GM12874 (cell line): ENCODE data around the gene CUX1.
A peak's percentile ranks its signal among the peaks of the same experiment; 100 is the strongest.

ENCODE experiments used
- CTCF ChIP-seq: IDR thresholded peaks from 2 replicates; pipeline ENCODE4 v1.5.1; 2011; ENCODE audit warnings: low read depth, mild to moderate bottlenecking, control low read depth, low read length, moderate library complexity; ENCODE audit not compliant: insufficient read depth

The CUX1 gene

GRCh38 chr7:102270178-102270887, 452.9 kb downstream of the CUX1 start:
- TF ChIP-seq CTCF, result no peak

DNA sequence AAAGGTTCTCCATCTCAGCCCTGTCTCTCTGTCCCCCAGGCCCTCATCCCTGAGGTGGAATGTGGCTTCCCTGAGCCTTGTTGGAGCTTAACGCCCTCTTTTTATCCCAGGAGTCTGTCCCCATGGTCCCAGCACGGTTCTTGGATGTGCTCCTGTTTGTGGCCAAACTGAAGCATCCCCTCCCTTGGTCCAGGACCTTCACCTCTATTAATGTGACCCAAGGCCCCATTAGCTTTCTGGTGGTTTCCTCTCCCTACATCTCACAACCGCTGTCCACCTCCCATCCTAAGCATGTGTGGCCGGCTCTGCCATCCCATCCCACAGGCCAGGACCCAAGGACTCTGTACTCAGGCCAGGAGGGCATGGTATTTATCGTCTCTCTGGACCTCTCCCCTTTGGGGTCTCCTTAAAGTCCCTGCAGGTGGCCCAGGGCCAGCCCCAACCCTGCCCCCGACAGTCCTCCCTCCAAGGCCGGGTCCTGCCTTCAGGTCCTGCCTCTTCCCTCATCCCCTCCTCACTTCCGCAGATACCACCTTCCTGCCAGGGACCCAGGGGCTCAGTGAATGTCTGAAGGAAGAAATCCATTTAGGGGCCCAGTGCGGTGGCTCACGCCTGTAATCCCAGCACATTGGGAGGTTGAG, 453.9 kb downstream of the CUX1 start:
- TF ChIP-seq CTCF, result no peak

DNA sequence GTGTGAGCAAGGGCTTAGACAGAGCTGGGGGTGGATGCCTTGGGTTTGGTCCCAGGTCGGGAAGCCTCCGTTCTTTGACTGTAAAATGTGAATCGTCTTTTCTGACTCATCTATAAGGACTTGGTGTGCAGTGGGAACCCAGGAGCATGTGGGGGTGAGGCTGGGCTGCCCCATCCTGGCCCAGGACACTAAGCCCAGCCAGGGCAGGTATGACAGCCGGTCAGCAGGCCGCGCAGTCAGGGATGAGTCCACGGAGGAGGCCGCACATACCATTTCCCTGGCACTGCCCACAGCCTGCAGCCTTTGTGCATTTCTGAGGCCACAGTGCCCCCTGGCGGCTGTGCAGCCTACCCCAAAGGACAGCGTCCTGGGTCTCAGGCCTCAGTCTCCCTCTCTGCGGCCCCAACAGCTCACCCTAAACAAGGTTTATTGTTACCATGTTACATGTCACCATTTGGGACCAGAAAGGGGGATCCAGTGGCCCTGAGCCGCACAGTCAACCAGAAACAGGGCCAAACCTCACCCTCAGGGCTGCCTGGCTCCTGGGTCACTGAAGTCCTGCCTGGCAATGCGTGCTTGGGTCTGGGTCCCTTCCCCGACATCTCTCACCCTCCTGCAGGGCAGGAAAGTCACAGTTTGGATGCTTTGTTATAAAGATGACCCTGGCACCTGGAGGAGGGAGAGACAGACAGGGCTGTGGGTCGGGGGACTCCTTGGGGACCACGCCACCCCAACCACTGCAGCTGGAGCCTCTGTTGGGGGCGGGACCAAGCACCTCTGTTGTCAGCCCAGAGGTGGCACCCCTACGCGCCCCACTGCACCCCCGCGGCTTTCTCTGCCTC, 454.9 kb downstream of the CUX1 start:
- TF ChIP-seq CTCF, result peak; percentile 96

DNA sequence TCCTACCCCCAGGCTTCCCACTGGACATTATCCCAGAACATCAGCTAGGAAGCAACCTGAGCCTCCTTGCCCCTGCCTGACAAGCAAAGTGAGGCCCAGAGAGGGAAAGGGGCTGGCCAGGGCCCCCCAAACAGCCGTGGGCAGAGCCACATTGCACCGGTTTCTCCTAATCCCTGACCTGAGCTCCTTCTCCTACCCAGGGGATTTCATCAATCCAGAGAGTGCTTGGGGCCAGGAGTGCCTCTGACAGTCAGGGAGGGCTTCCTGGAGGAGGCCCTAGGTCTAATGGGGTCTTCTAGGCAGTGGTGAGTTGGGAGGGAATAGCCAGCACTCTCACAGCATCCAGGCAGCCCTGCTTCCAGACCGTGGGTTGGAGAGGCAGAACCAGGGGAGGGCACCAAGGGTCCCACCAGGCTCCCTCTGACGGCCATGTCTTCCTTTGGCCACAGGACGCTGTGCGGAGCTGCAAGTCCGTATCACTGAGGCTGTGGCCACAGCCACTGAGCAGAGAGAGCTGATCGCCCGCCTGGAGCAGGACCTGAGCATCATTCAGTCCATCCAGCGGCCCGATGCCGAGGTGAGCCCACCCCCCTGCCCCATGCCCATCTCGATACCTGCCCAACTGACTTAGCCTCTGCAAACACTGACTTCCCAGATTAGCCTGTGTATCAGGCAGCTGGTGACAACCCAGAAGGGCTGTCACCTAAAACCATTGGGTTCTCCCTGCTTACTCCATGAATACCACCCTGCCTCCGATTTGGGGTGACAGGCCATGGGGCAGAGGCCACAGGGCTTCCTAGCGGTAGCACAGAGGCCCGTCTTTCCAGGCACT, 455.7 kb downstream of the CUX1 start:
- no peak for TF ChIP-seq CTCF

DNA sequence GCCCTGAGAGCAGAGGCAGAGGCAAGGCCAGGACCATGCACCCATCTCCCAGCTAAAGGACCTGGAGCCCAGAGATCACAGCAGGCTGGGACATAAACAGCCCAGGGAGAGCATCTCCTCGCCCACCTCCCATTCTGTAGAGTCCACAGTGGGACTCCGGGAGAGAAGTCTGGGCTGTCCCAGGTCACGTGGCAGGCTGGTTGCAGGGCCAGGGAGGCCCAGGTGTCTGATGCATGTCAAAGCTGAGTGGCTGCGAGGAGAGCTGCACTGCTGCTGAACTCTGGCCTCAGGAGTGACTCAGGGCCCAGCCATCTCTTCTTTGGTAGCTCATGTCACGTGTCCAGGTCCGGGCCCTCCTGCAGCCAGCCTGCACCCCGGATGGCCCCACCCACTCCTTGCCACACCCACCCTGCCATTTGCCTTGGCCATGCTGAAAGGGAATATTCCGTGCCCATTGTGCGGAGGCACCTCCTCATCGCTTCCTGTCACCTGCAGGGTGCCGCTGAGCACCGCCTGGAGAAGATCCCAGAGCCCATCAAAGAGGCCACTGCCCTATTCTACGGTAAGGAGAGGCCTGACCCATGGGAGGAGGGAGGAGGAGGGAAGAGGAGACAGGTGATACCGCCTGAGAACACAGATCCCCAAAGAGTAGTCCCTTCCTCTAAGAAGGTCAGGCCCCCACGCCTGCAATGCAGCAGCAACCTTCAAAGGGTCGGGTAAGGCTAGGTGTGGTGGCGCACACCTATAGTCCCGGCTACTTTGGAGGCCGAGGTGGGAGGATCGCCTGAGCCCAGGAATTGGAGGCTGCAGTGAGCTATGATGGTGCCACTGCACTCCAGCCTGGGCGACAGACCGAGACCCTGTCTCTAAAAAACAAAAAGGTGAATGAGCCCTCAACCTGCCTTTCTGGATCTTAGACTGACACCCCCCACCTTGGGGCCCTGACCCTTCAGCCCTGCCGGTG, 456.6 kb downstream of the CUX1 start:
- TF ChIP-seq CTCF, result no peak

GRCh38 chr7:102275123-102275703, 457.8 kb downstream of the CUX1 start:
- TF ChIP-seq CTCF, result no peak
